ENCODE results near the gene RBPJL. TPM values are rescaled to one million over a fixed set of nuclear protein-coding genes. Genes with fewer than 3 reads are reported as not detected.

The RBPJL gene
- total and polyA plus RNA-seq, 2 of the 13 experiments (the other 11 are each of a cell fraction or from before 2014, with no cell fraction given) = not detected

DNA sequence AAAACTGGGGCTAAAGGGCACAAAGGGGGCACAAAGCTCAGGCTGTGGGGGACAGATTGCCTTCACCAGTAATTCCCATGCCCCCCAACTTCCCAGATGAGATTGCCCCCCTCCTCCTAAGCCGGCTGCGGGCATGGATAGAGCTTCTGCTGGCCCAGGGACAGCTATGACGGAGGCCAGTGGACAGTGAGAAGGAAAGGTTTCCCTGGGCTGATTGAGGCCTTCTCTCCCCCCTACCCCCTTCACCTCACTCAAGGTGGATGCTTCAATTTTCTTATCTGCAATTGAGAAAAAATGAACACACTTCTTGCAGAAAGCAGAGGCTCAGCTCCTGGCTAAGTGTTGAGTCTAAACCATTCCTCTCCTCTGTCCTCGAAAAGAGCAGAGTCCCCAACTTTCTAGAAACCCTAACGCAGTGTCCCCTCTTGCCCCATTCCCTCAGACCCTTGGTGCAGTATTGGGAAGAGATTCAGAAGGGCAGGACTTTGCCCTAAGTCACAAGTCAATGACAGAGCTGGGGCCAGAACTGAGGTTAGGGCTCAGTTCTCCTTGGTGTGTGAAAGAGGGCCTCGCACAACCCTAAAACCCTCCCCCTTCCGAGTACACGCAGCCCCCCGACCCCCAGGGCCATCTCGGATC is 40.8 kb downstream of the RBPJL start (continued):
- TF ChIP-seq AHDC1 (CRISPR knock-in tag; IDR thresholded peaks at IDR 0.05; ENCODE audit: borderline replicate concordance) (no peak), ZNF550 (CRISPR knock-in tag; IDR thresholded peaks at IDR 0.05; ENCODE audit: borderline replicate concordance) (no peak), ZNF749 (CRISPR knock-in tag; IDR thresholded peaks at IDR 0.05; ENCODE audit: borderline replicate concordance) (peak; percentile 55; the same call in 1 of the 2 replicates), ZNF792 (CRISPR knock-in tag; IDR thresholded peaks at IDR 0.05) (no peak), KDM2A (CRISPR knock-in tag; IDR thresholded peaks at IDR 0.05; ENCODE audit: borderline replicate concordance, low read depth) (no peak), ZNF839 (CRISPR knock-in tag; IDR thresholded peaks at IDR 0.05; ENCODE audit: borderline replicate concordance) (0 out of 2 replicates have a peak, but pooled peaks have one; percentile 28), GFI1 (CRISPR knock-in tag; IDR thresholded peaks at IDR 0.05; ENCODE audit: borderline replicate concordance) (peak; percentile 57; the same call in 1 of the 2 replicates), ZNF773 (CRISPR knock-in tag; IDR thresholded peaks at IDR 0.05; ENCODE audit: borderline replicate concordance) (no peak), MEIS1 (CRISPR knock-in tag; IDR thresholded peaks at IDR 0.05; ENCODE audit: borderline replicate concordance) (0 out of 2 replicates have a peak, but pooled peaks have one; percentile 25), ZNF614 (CRISPR knock-in tag; IDR thresholded peaks at IDR 0.05; ENCODE audit: borderline replicate concordance) (no peak), RCOR2 (CRISPR knock-in tag; IDR thresholded peaks at IDR 0.05) (no peak), SP4 (CRISPR knock-in tag; IDR thresholded peaks at IDR 0.05) (no peak), AFF4 (CRISPR knock-in tag; IDR thresholded peaks at IDR 0.05) (no peak), CREM (IDR thresholded peaks at IDR 0.05) (no peak), CREM (CRISPR knock-in tag; IDR thresholded peaks at IDR 0.05) (no peak), JUNB (CRISPR knock-in tag; IDR thresholded peaks at IDR 0.05; ENCODE audit: borderline replicate concordance) (no peak)
- TF ChIP-seq, protein P1, sequence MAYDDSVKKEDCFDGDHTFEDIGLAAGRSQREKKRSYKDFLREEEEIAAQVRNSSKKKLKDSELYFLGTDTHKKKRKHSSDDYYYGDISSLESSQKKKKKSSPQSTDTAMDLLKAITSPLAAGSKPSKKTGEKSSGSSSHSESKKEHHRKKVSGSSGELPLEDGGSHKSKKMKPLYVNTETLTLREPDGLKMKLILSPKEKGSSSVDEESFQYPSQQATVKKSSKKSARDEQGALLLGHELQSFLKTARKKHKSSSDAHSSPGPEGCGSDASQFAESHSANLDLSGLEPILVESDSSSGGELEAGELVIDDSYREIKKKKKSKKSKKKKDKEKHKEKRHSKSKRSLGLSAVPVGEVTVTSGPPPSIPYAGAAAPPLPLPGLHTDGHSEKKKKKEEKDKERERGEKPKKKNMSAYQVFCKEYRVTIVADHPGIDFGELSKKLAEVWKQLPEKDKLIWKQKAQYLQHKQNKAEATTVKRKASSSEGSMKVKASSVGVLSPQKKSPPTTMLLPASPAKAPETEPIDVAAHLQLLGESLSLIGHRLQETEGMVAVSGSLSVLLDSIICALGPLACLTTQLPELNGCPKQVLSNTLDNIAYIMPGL (CRISPR knock-in tag; IDR thresholded peaks at IDR 0.05; ENCODE audit: borderline replicate concordance in 1 of 2, low read depth in 1 of 2) = 0 out of 4 replicates have a peak, but pooled peaks of 1 of the 2 experiments have one; percentile 6
- TF ChIP-seq, protein P2, sequence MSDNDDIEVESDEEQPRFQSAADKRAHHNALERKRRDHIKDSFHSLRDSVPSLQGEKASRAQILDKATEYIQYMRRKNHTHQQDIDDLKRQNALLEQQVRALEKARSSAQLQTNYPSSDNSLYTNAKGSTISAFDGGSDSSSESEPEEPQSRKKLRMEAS (IDR thresholded peaks at IDR 0.05) = no peak

Data from HepG2 (cell line).